Natural killer cell (primary cell): ENCODE measurements around the gene CXCR3. TPM values are rescaled to one million over a fixed set of nuclear protein-coding genes. Genes with fewer than 3 reads are reported as not detected.
"Not testable (repeated sequence)": the region's sequence is repeated elsewhere in the genome, so short reads cannot be mapped to it uniquely, and the experiment has no call there.

ENCODE experiments used
- ATAC-seq, 3 donors: fragments of 150-1000 bp in 2 of 3; fragments of 200-7000 bp in 1 of 3; cut with Tn5 transposase; 1 replicate in 1 of 3; 2 replicates in 2 of 3; pipeline ENCODE4 v1.10.0; 2021; ENCODE audit warnings: mild to moderate bottlenecking in 2 of 3, moderate library complexity in 2 of 3
- DNase-seq, 2 donors: peaks; one replicate each; pipeline versions ENCODE4 v3.0.0 to v3.0.0-alpha.2; 2013 to 2021; ENCODE audit warnings: mixed read lengths in 1 of 2
- H3K27ac ChIP-seq: one replicate; pipeline ENCODE4 v1.5.1; 2013; ENCODE audit warnings: mild to moderate bottlenecking, low read length
- H3K27me3 ChIP-seq: one replicate; pipeline ENCODE4 v1.6.1; 2013; ENCODE audit warnings: low read length; ENCODE audit not compliant: control insufficient read depth, insufficient read depth
- H3K36me3 ChIP-seq: one replicate; pipeline ENCODE4 v1.6.1; 2013; ENCODE audit warnings: low read length; ENCODE audit not compliant: control insufficient read depth, insufficient read depth
- H3K4me1 ChIP-seq: one replicate; pipeline ENCODE4 v1.6.1; 2013; ENCODE audit warnings: low read length; ENCODE audit not compliant: control insufficient read depth, insufficient read depth
- H3K4me3 ChIP-seq: one replicate; pipeline ENCODE4 v1.5.1; 2013; ENCODE audit warnings: low read length
- H3K9me3 ChIP-seq: one replicate; pipeline ENCODE4 v1.6.1; 2013; ENCODE audit warnings: low read length; ENCODE audit not compliant: control insufficient read depth, insufficient read depth
- H3K27ac Mint-ChIP-seq, 2 donors: one replicate each; pipeline ENCODE4 v1.8.0; 2022; ENCODE audit warnings: mild to moderate bottlenecking in 2 of 2, mixed read lengths in 2 of 2, moderate library complexity in 1 of 2
- H3K27me3 Mint-ChIP-seq, 2 donors: one replicate each; pipeline ENCODE4 v1.8.0; 2022; ENCODE audit warnings: low read depth in 2 of 2, mixed read lengths in 2 of 2
- H3K36me3 Mint-ChIP-seq: one replicate; pipeline ENCODE4 v1.8.0; 2022; ENCODE audit warnings: mixed read lengths
- H3K4me1 Mint-ChIP-seq, 2 donors: one replicate each; pipeline ENCODE4 v1.8.0; 2022; ENCODE audit warnings: mixed read lengths in 2 of 2
- H3K4me3 Mint-ChIP-seq: one replicate; pipeline ENCODE4 v1.8.0; 2022; ENCODE audit warnings: mild to moderate bottlenecking, moderate library complexity, mixed read lengths
- H3K9me3 Mint-ChIP-seq, 2 donors: one replicate each; pipeline ENCODE4 v1.8.0; 2022; ENCODE audit warnings: mixed read lengths in 2 of 2
- CTCF ChIP-seq: fragments of 200-600 bp; IDR thresholded peaks from one replicate; pipeline ENCODE4 v1.8.0; 2022; ENCODE audit warnings: antibody characterized with exemption
- WGBS: methylation state at CpG from one replicate; pipeline ENCODE4 v1.1.7; 2013; ENCODE audit warnings: missing lambda C conversion rate; ENCODE audit not compliant: insufficient coverage; 5-methylcytosine and 5-hydroxymethylcytosine counted together
- intact Hi-C: fragments of 100-400 bp; cut with micrococcal nuclease; formaldehyde crosslinking; loops from one replicate; pipeline ENCODE4 v1.14.2; 2022
- total RNA-seq, 4 donors: library from RNA; stranded (reverse); fragments of 120-200 nt in 1 of 4; gene quantifications; one replicate each; pipeline versions ENCODE4 v1.2.3 to v1.2.4, GENCODE V29; 2013 to 2022

CXCR3 gene
- total RNA-seq, 3 donors from 2014 or later (not counting 1 experiment from before 2014, with no cell fraction given), result 8.7 to 15.9 (median 13.7) TPM

GRCh38 chrX:71603618-71604017 lies 14.7 kb downstream of the CXCR3 start:
- H3K36me3 Mint-ChIP-seq, result peaks cover 7% of the 10 kb centered on the region
- WGBS, result 93% methylated on average over 28 of the region's 33 CpGs
- peak overlapping the region in 1 of 2 donors; percentile 47 for H3K27ac Mint-ChIP-seq
- Histone ChIP-seq H3K4me3 (no peak overlapping the region), H3K27ac (no peak overlapping the region), H3K4me1 (peaks cover 33% of the 10 kb centered on the region), H3K9me3 (no peaks in the 10 kb centered on the region), H3K36me3 (peaks cover 31% of the 10 kb centered on the region), H3K27me3 (no peaks in the 10 kb centered on the region)
- no peak for ATAC-seq
- H3K4me3 Mint-ChIP-seq, result no peak overlapping the region
- DNase-seq, result no peak
- intact Hi-C loops, result no loop called here
- peaks cover 0 to 17% of the 10 kb centered on the region in 2 donors for H3K27me3 Mint-ChIP-seq
- TF ChIP-seq CTCF, result no peak
- H3K9me3 Mint-ChIP-seq, result no peaks in the 10 kb centered on the region
- H3K4me1 Mint-ChIP-seq, result peaks cover 35 to 40% of the 10 kb centered on the region in 2 donors

GRCh38 chrX:71599965-71600364 lies 18.3 kb downstream of the CXCR3 start:
- peaks cover 7% of the 10 kb centered on the region for H3K36me3 Mint-ChIP-seq
- no peak overlapping the region for H3K27ac Mint-ChIP-seq

GRCh38 chrX:71593210-71593609 lies 25.1 kb downstream of the CXCR3 start:
- H3K4me1 Mint-ChIP-seq, intact Hi-C loops, H3K27me3 ChIP-seq, H3K36me3 ChIP-seq, H3K27ac Mint-ChIP-seq, H3K9me3 Mint-ChIP-seq, H3K27me3 Mint-ChIP-seq, H3K4me3 Mint-ChIP-seq, H3K27ac ChIP-seq, H3K36me3 Mint-ChIP-seq, DNase-seq, H3K4me1 ChIP-seq, ATAC-seq, H3K4me3 ChIP-seq, H3K9me3 ChIP-seq: not testable (repeated sequence)
- no CpG with 5 or more reads among the region's 8 CpGs for WGBS

More at GRCh38 chrX:71599965-71600364, 18.3 kb downstream of the CXCR3 start:
- WGBS, result 94% methylated on average over 2 of the region's 2 CpGs
- TF ChIP-seq CTCF, result no peak
- Histone ChIP-seq H3K36me3 (peaks cover 26% of the 10 kb centered on the region), H3K4me1 (peaks cover 5% of the 10 kb centered on the region), H3K4me3 (no peak overlapping the region), H3K9me3 (no peaks in the 10 kb centered on the region), H3K27ac (no peak overlapping the region), H3K27me3 (no peaks in the 10 kb centered on the region)
- Mint-ChIP-seq H3K4me1 (peaks cover 5% of the 10 kb centered on the region in 2 donors), H3K9me3 (no peaks in the 10 kb centered on the region), H3K27me3 (peaks cover 0 to 17% of the 10 kb centered on the region in 2 donors), H3K4me3 (no peak overlapping the region)
- intact Hi-C loops, result no loop called here
- peak in 1 of 2 donors; percentile 28 for DNase-seq
- ATAC-seq, result no peak

GRCh38 chrX:71586929-71587328 lies 31.4 kb downstream of the CXCR3 start:
- WGBS, result 98% methylated on average over 2 of the region's 2 CpGs
- H3K27me3 ChIP-seq, result no peaks in the 10 kb centered on the region
- no peaks in the 10 kb centered on the region for H3K36me3 Mint-ChIP-seq
- no peaks in the 10 kb centered on the region for H3K36me3 ChIP-seq
- H3K27ac ChIP-seq, result no peak overlapping the region
- H3K9me3 ChIP-seq, result no peaks in the 10 kb centered on the region
- no peaks in the 10 kb centered on the region for H3K27me3 Mint-ChIP-seq
- DNase-seq (no peak), ATAC-seq (no peak)
- H3K4me1 ChIP-seq, result no peaks in the 10 kb centered on the region
- TF ChIP-seq CTCF, result no peak
- no peaks in the 10 kb centered on the region for H3K4me1 Mint-ChIP-seq
- no peak overlapping the region for H3K4me3 ChIP-seq
- H3K27ac Mint-ChIP-seq, result peak overlapping the region in 1 of 2 donors; percentile 69
- intact Hi-C loops, result no loop called here
- no peaks in the 10 kb centered on the region for H3K9me3 Mint-ChIP-seq
- H3K4me3 Mint-ChIP-seq, result no peak overlapping the region
